NT2/D1 (cell line): ENCODE results near the gene FCF1.

Experiments
- SUZ12 ChIP-seq: IDR thresholded peaks from 2 replicates; pipeline ENCODE4 v1.6.1; 2011; ENCODE audit not compliant: insufficient read length, insufficient read depth; ENCODE audit errors: extremely low read depth
- YY1 ChIP-seq: IDR thresholded peaks from 2 replicates; pipeline ENCODE4 v1.6.1; 2011; ENCODE audit not compliant: insufficient read length, insufficient read depth
- ZNF274 ChIP-seq: IDR thresholded peaks from 2 replicates; pipeline ENCODE4 v1.6.1; 2011; ENCODE audit warnings: mild to moderate bottlenecking, low read depth, low read length

DNA sequence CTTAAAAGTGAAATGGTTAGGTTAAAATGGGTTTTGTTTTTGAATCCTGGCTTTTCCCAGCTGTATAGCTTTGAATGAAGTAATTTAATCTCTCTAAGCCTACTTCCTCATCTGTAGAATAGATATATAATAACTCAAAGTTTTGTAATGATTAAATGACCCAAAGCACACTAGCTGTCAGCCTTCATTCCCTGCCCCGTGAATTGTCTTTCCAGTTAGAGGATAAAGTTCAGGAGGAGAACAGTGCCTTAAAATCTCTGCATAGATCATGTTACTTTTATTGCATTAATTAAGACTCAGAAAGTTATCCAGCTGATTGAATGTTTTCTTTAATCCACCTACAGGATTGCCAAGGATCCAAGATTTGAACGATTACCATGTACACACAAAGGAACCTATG lies 19.4 kb downstream of the FCF1 start:
- TF ChIP-seq YY1 (no peak), ZNF274 (no peak), SUZ12 (no peak)
